K562 treated with DMSO at 1 percent for 24 hours (cell line): ENCODE data around the gene NCCRP1. TPM values are rescaled to one million over a fixed set of nuclear protein-coding genes. Genes with fewer than 3 reads are reported as not detected.

ENCODE experiments used
- total RNA-seq: library from RNA; unstranded; fragments of 300-600 nt; gene quantifications from 2 replicates; pipeline ENCODE4 v1.2.3, GENCODE V29; 2022; ENCODE audit warnings: low read depth; ENCODE audit not compliant: insufficient read depth

The NCCRP1 gene
- not detected in 2 replicates for total RNA-seq

GRCh38 chr19:39196860-39197562, at the start of gene NCCRP1:
Gene NCCRP1 (plus strand): TSS chr19:39196964. CDS start chr19:39196983, 19 bp downstream.

GRCh38 chr19:39203372-39204341, 6.9 kb downstream of the NCCRP1 start, which contains the start of gene SYCN:
Gene SYCN (minus strand): TSS chr19:39204263. CDS start chr19:39204254, 9 bp downstream.

GRCh38 chr19:39244410-39245100, 47.8 kb downstream of the NCCRP1 start, which contains the start of gene IFNL3:
Gene IFNL3 (minus strand): TSS chr19:39245006. CDS start chr19:39244967, 39 bp downstream.

GRCh38 chr19:39248806-39249205, 52.0 kb downstream of the NCCRP1 start, which contains the start of gene IFNL4:
Gene IFNL4 (minus strand): TSS chr19:39248856.

Other genes with a start within 250 kb of the NCCRP1 start
- 34.1 and 34.9 TPM in 2 replicates for gene FBXO17, start 221.2 kb upstream of the NCCRP1 start, total RNA-seq
- 7.4 and 8.0 TPM in 2 replicates for gene FBXO27, start 164.4 kb upstream of the NCCRP1 start, total RNA-seq
- gene ACP7, start 112.6 kb upstream of the NCCRP1 start, total RNA-seq, result not detected in 2 replicates
- 48.0 and 51.2 TPM in 2 replicates for gene PAK4, start 71.2 kb upstream of the NCCRP1 start, total RNA-seq
- not detected in 2 replicates for gene SYCN, start 7.3 kb downstream of the NCCRP1 start, total RNA-seq
- not detected in 2 replicates for gene IFNL3, start 48.0 kb downstream of the NCCRP1 start, total RNA-seq
- not detected in 2 replicates for gene IFNL4, start 51.9 kb downstream of the NCCRP1 start, total RNA-seq
- gene IFNL2, start 71.4 kb downstream of the NCCRP1 start, total RNA-seq, result not detected in 2 replicates
- not detected in 2 replicates for gene IFNL1, start 99.4 kb downstream of the NCCRP1 start, total RNA-seq
- 10.9 TPM in 2 replicates for gene LRFN1, start 123.9 kb downstream of the NCCRP1 start, total RNA-seq
- gene GMFG, start 139.1 kb downstream of the NCCRP1 start, total RNA-seq, result 81.4 and 85.9 TPM in 2 replicates
- 170 and 208 TPM in 2 replicates for gene SAMD4B, start 145.5 kb downstream of the NCCRP1 start, total RNA-seq
- gene PAF1, start 194.1 kb downstream of the NCCRP1 start, total RNA-seq, result 50.1 and 61.0 TPM in 2 replicates
- gene MED29, start 194.4 kb downstream of the NCCRP1 start, total RNA-seq, result 36.0 and 37.6 TPM in 2 replicates
- 27.8 and 28.8 TPM in 2 replicates for gene ZFP36, start 209.9 kb downstream of the NCCRP1 start, total RNA-seq
- gene PLEKHG2, start 215.7 kb downstream of the NCCRP1 start, total RNA-seq, result 10.1 and 12.5 TPM in 2 replicates
- 10,023 and 10,404 TPM in 2 replicates for gene RPS16, start 239.0 kb downstream of the NCCRP1 start, total RNA-seq
- gene SUPT5H, start 248.6 kb downstream of the NCCRP1 start, total RNA-seq, result 124 and 137 TPM in 2 replicates